Suprapubic skin (tissue), 4 donors: ENCODE measurements around the gene SERPINB1.
"Not testable (repeated sequence)": the region's sequence is repeated elsewhere in the genome, so short reads cannot be mapped to it uniquely, and the experiment has no call there.

ENCODE experiments used
- CTCF ChIP-seq, 2 donors: fragments of 200-600 bp in 1 of 2; fragments of 450-650 bp in 1 of 2; sonication (generic) in 1 of 2; IDR thresholded peaks; one replicate each; pipeline ENCODE4 v1.5.1; 2016 to 2019; ENCODE audit warnings: antibody characterized with exemption in 2 of 2, mild to moderate bottlenecking in 1 of 2, moderate library complexity in 1 of 2
- EP300 ChIP-seq: sonication (generic); formaldehyde crosslinking; IDR thresholded peaks from one replicate; pipeline ENCODE4 v1.6.1; 2017; ENCODE audit warnings: antibody characterized with exemption
- POLR2A ChIP-seq, 2 donors: fragments of 450-650 bp; IDR thresholded peaks; one replicate each; pipeline ENCODE4 v1.6.1; 2017; ENCODE audit warnings: antibody characterized with exemption in 2 of 2, mild to moderate bottlenecking in 2 of 2, moderate library complexity in 2 of 2
- POLR2AphosphoS5 ChIP-seq, 3 donors: sonication (generic); formaldehyde crosslinking; IDR thresholded peaks; one replicate each; pipeline ENCODE4 v1.6.1; 2017; ENCODE audit warnings: antibody characterized with exemption in 3 of 3

DNA sequence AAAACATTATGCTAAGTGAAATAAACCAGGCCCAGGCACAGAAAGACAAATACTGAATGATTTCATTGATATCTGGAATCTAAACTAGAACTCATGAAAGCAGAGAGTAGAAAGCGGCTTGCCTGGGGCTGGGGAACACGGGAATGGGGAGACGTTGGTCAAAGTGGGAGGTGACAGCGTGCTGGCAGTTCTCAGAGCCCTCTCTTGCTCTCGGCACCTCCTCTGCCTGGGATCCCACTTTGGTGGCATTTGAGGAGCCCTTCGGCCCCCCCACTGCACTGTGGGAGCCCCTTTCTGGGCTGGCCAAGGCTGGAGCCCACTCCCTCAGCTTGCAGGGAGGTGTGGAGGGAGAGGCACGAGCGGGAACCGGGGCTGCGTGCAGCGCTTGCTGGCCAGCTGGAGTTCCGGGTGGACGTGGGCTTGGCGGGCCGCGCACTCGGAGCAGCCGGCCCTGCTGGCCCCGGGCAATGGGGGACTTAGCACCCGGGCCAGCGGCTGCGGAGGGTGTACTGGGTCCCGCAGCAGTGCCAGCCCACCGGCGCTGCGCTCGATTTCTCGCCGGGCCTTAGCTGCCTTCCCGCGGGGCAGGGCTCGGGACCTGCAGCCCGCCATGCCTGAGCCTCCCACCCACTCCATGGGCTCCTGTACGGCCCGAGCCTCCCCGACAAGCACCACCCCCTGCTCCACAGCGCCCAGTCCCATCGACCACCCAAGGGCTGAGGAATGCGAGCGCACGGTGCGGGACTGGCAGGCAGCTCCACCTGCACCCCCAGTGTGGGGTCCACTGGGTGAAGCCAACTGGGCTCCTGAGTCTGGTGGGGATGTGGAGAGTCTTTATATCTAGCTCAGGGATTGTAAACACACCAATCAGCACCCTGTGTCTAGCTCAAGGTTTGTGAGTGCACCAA lies 18.4 kb upstream of the SERPINB1 start:
- not testable (repeated sequence) for TF ChIP-seq CTCF (IDR thresholded peaks at IDR 0.05); POLR2A (IDR thresholded peaks at IDR 0.05); EP300; POLR2AphosphoS5 (IDR thresholded peaks at IDR 0.05)
